HG03196 (cell line): ENCODE results near the gene SLC17A1.
"Not testable (repeated sequence)": the region's sequence is repeated elsewhere in the genome, so short reads cannot be mapped to it uniquely, and the experiment has no call there.

Source experiments
- ATAC-seq: cut with Tn5 transposase; IDR thresholded peaks from one replicate; pipeline ENCODE4 v1.9.1; 2021; ENCODE audit not compliant: unreplicated experiment

SLC17A1 gene

DNA sequence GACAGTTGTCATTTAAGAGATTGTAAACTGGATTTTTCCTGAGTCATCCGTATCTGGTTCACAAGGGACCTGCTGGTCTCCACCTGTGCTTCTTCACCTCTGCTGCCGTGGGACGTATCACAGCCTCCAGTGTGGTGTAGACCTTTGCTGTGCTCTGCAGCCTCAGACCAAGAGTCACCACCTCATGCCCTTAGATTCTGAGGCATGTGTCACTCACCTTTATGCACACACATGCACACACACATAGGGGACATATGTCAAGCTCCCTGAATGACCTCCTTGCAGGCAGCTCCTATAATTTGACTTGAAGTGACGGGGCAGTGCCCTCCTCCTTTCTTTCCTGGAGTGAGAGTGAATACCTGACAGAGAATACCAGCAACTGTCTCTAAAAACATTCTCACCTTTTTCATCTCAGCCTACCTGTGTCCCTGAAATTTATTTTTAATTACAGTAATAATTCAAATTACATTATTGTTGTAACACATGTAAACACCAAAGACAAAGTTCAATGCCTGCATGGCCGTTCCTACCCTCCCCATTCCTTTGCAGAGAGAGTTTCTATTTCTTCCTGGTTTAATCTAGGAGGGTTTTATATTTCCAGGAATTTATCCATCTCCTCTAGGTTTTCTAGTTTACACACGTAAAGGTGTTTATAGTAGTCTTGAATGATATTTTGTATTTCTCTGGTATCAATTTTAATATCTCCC is 73.8 kb downstream of the SLC17A1 start:
- ATAC-seq = no peak

DNA sequence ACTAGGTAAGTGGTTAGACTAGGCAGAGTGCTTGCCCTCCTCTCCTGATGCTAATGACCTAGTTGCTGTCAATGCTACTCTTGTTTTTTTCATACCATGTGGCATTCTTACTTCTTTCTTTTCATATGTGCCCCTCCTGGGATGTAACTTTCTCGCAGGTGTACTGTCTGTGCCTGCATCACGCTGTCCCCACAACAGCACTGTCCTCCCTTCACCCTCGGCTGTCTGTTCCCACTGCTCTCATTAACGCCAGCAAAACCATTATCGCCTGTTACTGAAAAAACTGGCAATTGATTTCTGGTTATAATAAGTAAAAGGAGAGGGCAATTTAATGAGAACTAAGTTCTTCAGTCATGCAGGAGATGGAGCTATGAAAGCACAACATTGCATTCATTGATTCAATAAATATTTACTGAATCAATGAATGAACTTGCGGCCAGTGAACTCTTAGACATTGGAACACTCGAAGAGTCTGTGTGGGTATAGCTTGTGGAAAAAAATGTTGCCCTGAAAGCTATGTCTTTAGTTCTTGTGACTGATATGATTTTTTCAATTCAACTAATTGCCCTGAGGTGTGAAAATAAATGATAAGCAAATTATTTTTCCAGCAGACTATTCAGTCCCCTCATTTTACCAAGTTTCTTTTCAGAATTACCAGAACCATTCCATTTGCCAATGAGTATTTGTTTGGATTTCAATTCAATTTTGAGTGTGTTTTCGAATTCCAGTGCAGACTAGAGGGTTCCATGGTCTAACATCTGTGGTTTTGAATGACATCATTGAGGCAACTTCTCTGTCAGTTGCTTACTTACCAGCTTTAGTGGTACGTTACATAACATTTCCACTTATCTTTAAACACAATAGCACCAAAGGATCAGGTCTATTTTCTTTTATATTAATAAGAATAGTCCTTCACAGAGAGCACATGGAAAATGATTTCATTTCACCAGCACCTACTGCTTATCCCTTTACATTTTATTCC is 75.2 kb downstream of the SLC17A1 start:
- ATAC-seq = no peak

DNA sequence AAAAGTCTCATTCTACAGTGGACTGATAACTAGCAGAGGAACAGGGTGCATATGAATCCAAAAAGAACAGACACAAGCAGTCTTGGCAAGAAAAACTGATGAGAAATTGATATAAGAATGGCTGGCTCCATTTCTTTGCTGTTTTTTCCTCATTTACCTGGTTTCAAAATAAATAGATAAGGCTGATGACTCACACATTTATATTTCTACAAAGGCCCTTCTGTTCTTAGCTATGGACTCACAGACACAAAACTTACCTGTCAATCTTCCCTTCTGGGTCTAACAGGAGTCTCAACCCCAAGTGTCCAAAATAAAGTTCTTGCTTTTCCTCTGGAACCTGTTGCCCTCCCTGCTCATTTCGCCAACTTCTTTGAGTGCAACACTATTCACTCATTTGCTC is 76.4 kb downstream of the SLC17A1 start:
- ATAC-seq = no peak

DNA sequence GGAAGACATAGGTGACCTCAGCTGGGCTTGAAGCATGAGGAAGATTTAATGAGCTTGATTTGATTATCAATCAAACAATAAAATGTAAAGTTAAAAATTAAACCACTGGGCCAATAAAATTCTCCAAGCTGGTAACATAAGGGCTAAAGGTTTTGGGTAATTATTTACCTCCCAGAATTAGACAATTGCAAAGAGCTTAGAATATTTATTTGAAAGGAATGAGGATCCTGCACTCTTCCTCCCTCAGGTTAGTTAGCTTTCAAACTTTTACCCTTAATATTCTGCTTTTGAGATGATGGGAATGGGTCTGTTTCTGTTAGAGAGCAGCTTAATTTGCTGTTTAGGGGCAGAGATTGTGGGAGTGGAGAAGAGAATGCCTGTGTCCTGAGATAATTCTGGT is 77.3 kb downstream of the SLC17A1 start, which contains the start of gene SLC17A4:
Gene SLC17A4 (plus strand): TSS at position 208 of the 400 bp plus-strand sequence. CDS start 7,221 bp downstream, outside the sequence.
- no peak for ATAC-seq

DNA sequence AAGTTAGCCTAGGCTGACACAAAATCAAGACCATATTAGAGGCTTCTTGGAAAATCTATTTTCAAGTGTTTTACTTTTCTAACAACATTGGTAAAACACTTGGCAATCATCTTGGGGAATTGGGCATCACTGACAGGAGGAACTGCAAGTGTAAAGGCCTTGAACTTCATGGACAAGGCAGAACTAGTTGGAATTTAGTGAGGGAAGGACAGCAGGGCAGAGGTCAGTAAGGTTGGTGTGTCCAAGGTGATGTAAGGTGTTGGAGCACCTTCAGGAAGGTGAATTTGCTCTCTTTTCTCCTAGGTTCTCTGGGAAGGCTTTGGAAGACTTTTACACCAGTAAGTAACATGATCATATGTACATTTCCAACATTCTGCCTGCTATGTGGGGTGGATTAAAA is 78.8 kb downstream of the SLC17A1 start:
- no peak for ATAC-seq

DNA sequence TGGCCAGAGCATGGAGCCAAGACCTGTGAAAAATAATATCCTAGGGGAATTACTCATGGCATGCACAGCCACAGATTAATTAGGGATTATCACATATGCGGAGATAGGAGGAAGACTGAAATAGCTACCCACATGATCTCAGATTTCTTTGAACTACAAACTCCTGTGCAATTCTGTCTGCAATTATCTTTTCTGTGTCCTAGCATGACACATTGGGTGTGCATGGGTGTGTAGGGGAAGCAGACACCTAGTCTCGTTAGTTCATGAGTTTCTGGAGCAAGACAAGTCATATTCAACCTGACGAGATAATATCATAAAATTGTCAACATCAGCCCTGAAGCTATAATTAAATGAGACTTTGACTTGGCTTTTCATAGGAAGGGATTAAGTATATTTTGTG is 80.9 kb downstream of the SLC17A1 start:
- no peak for ATAC-seq

DNA sequence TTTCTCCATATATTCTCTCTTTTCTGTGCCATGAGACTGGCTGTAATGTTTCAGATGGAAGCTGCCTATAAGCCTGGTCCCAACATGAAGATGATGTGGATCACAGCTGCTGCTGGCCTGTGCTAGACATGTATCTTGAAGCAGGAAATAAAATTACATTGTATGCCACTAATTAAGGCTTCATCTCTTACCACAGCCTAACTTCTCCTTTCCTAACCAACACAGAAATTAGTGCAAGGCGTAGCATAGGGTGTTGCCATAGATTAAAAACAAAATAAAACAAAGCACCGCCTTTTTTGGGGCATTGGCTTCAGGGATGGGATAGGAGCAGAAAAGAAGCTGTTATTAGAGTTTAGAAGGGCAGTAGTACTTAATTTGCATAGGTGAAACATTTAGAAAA is 82.0 kb downstream of the SLC17A1 start:
- ATAC-seq = no peak

DNA sequence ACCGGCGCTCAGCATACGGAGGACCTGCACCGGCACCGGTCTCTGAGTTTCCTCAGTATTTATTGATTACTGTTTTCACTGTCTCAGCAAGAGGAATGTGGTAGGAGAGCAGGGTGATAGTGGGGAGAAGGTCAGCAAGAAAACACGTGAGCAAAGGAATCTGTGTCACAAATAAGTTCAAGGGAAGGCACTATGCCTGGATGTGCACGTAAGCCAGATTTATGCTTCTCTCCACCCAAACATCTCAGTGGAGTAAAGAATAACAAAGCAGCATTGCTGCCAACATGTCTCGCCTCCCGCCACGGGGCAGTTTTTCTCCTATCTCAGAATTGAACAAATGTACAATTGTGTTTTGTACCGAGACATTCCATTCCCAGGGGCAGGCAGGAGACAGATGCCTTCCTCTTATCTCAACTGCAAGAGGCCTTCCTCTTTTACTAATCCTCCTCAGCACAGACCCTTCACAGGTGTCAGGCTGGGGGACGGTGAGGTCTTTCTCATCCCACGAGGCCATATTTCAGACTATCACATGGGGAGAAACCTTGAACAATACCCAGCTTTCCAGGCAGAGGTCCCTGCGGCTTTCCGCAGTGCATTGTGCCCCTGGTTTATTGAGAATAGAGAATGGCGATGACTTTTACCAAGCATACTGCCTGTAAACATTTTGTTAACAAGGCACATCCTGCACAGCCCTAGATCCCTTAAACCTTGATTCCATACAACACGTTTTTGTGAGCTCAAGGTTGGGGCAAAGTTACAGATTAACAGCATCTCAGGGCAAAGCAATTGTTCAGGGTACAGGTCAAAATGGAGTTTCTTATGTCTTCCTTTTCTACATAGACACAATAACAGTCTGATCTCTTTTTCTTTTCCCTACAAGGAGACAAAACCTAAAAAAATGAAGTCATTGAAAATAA is 83.0 kb downstream of the SLC17A1 start:
- not testable (repeated sequence) for ATAC-seq

DNA sequence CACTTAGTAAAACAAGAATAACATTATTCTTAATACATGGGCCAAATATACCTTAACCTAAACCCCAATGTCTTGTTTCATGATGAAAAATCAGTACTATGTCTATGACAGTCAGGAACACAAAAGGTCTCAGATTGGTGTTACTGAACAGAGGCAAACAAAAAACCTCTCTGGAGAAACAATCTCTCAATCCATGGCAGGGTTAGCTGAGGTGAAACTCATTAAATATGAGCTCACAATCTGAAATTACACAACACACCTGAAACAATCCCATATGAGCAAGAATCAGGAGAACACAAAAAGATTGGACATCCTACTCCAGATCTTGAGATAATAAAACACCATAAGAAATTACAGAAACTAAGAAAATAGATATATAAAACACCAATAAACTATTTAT is 83.8 kb downstream of the SLC17A1 start:
- ATAC-seq = no peak

DNA sequence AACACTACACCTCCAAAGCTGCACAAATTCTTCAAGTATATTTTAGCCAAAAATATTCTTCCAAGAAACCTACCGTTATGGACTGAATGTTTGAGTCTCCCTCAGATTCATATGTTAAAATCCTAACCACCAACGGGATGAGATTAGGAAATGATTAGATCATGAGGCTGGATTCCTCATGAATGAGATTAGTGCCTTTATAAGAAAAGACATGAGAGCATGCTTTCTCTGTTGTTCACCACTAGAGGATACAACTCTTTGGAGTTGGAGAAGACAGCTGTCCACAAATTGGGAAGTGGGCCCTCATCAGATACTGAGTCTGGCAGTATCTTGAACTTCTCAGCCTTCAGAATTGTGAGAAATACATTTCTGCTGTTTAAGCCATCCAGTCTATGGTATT is 84.4 kb downstream of the SLC17A1 start:
- no peak for ATAC-seq

DNA sequence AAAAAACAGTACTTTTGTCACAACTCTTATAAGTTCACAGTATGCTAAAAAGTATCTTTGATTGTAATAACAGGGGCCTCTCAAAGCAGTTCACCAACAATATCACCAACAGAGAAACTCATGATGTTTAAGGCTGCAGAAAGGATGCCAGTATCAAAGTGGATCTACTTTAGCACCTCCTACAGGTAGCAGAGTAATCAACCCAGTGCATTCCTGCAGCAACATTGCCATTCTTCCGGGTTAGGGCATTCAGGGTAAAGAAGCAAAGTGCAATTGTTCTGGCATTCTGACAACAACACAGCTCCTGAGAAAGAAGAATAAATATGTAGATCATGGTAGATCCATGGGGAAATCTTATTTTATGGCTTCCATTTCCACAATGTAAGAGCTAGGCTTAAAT is 84.9 kb downstream of the SLC17A1 start:
- no peak for ATAC-seq

DNA sequence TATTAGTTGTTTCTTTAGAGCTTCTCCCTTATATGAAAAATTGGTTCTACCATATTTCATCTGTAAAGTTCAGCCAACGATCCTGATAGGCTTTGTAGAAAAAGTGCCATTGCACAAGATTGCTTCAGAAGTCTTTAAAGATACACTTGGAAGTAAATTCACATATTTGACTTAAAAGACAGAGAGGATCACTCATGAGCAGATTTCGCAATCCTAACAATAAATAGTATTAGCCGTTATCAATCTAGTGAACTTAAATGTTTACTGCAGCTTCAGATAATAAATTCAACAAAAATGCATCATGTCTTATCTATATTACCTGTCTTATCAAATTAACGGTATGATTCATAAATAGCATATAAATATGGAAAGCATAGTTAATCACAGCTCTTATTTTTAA is 86.0 kb downstream of the SLC17A1 start:
- no peak for ATAC-seq

DNA sequence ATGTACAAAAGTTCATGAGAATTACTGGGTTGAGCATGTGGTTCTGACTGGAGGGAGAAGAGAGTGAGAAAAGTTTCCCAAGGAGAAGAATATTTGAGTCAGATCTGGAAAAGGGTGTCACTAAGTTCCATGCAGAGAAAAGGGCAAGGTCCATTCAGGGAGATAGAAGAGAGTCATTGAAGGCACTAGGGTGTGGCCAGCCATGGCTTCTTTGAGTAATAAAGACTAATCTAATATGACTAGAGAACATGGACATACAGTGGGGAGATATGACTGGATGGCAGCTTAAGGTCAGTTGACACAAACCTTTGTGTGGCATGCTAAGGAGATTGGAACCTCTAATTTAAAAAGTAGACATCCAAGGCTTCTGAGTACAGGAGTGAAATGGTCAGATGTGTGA is 88.0 kb downstream of the SLC17A1 start:
- no peak for ATAC-seq

DNA sequence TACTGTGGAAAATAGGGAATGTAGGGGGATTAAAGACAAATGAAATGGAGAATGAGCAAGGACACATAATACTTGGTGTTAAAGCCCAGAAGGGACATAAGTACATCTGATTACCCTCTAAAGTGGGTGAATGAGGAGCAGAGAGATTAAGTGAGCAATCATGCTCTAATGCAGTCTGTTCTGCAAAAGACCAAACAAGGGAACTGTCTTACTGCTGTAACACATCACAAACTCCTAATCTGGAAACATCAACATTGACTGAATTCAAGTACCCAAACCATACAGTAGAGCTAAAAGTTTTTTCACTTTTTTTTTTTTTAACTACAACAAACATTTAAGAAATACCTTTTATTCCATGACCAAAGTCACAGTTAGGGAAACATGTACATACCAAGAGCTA is 96.6 kb downstream of the SLC17A1 start:
- ATAC-seq = no peak
